NCI-H1417 treated with DMSO at 0.1 percent for 48 hours (cell line): Measurements from ENCODE around the gene HELQ.

Experiments
- DNase-seq: peaks from one replicate; lab custom pipeline; 2025; lab: John Stamatoyannopoulos, UW

HELQ gene

GRCh38 chr4:83372931-83373330, 82.7 kb downstream of the HELQ start:
- no peak for DNase-seq

- DNase-seq: no peak
These were observed 83.7 kb downstream of the HELQ start for GRCh38 chr4:83371936-83372335.

- no peak for DNase-seq
These were observed 84.4 kb downstream of the HELQ start for GRCh38 chr4:83371235-83371634.

GRCh38 chr4:83370640-83370906, 85.0 kb downstream of the HELQ start:
- DNase-seq: no peak

GRCh38 chr4:83369831-83370639, 85.6 kb downstream of the HELQ start:
- no peak for DNase-seq

GRCh38 chr4:83364312-83364711, 91.3 kb downstream of the HELQ start:
- DNase-seq: no peak

- DNase-seq: no peak
These were observed 92.9 kb downstream of the HELQ start for GRCh38 chr4:83362492-83363329.

GRCh38 chr4:83361416-83362103, 94.1 kb downstream of the HELQ start:
- DNase-seq: no peak

GRCh38 chr4:83360018-83360417, 95.6 kb downstream of the HELQ start:
- no peak for DNase-seq

GRCh38 chr4:83358410-83358809, 97.2 kb downstream of the HELQ start:
- DNase-seq: no peak
